K562 (cell line): ENCODE results near the gene LSM8. TPM values are rescaled to one million over a fixed set of nuclear protein-coding genes. Genes with fewer than 3 reads are reported as not detected.

ENCODE experiments used
- CEBPG ChIP-seq, 3 experiments: fragments of 200-800 bp in 1 of 3; sonication (Bioruptor generic) in 1 of 3; sonication (generic) in 1 of 3; formaldehyde crosslinking in 1 of 3; IDR thresholded peaks in 2 of 3; conservative IDR thresholded peaks in 1 of 3; 2 replicates each; pipeline versions ENCODE4 v1.6.1 to v1.8.0; 2016 to 2022; ENCODE audit warnings: missing compliant biosample characterization in 2 of 3, missing genetic modification characterization in 2 of 3, mild to moderate bottlenecking in 1 of 3, missing genetic modification reagents in 1 of 3
- CXXC5 ChIP-seq: fragments of 250-450 bp; sonication (Bioruptor Pico); IDR thresholded peaks from 2 replicates; pipeline ENCODE4 v1.8.0; 2022; ENCODE audit warnings: inconsistent platforms, mild to moderate bottlenecking, moderate library complexity
- HIVEP1 ChIP-seq: fragments of 250-450 bp; sonication (Bioruptor Pico); IDR thresholded peaks from 2 replicates; pipeline ENCODE4 v1.4.0; 2020; ENCODE audit warnings: mild to moderate bottlenecking
- SETDB1 ChIP-seq: IDR thresholded peaks from one replicate; pipeline ENCODE4 v1.6.1; 2012; ENCODE audit warnings: low read length, control low read depth, inconsistent platforms
- polyA plus RNA-seq, 8 experiments: library from polyadenylated mRNA; depleted of rRNA in 4 of 8; stranded (reverse) in 5 of 8; unstranded in 3 of 8; fragments of >200 nt; fragmentation: Nextera tagmentation in 2 of 8; fragmentation: Illumina TruSeq in 1 of 8; extraction: Ambion mirVana in 2 of 8; extraction: Trizol in 1 of 8; gene quantifications; 2 replicates each; pipeline versions ENCODE4 v1.2.1 to v1.2.3, GENCODE V29; 2011 to 2014; ENCODE audit warnings: inconsistent platforms in 1 of 8, missing spikeins in 1 of 8
- total RNA-seq, 7 experiments: library from RNA; depleted of rRNA in 6 of 7; stranded (reverse); fragments of >200 nt in 6 of 7; fragmentation: Illumina TruSeq in 2 of 7; extraction: Trizol in 2 of 7; gene quantifications; 2 replicates each; pipeline versions ENCODE4 v1.2.1 to v1.2.3, GENCODE V29; 2011 to 2021; ENCODE audit warnings: low replicate concordance in 1 of 7
- TF ChIP-seq, protein P1 (sequence below): fragments of 250-450 bp; sonication (Bioruptor Pico); IDR thresholded peaks from 2 replicates; pipeline ENCODE4 v1.5.0; 2021; ENCODE audit warnings: mild to moderate bottlenecking, borderline replicate concordance
- TF ChIP-seq, protein P2 (sequence below): sonication (generic); formaldehyde crosslinking; IDR thresholded peaks from 2 replicates; pipeline ENCODE4 v1.8.0; 2023; ENCODE audit warnings: mild to moderate bottlenecking, missing genetic modification reagents

The LSM8 gene
- total and polyA plus RNA-seq, 9 of the 15 experiments (the other 6 are each of a cell fraction or from before 2014, with no cell fraction given), result 81.5 to 340 (median 180) TPM

DNA sequence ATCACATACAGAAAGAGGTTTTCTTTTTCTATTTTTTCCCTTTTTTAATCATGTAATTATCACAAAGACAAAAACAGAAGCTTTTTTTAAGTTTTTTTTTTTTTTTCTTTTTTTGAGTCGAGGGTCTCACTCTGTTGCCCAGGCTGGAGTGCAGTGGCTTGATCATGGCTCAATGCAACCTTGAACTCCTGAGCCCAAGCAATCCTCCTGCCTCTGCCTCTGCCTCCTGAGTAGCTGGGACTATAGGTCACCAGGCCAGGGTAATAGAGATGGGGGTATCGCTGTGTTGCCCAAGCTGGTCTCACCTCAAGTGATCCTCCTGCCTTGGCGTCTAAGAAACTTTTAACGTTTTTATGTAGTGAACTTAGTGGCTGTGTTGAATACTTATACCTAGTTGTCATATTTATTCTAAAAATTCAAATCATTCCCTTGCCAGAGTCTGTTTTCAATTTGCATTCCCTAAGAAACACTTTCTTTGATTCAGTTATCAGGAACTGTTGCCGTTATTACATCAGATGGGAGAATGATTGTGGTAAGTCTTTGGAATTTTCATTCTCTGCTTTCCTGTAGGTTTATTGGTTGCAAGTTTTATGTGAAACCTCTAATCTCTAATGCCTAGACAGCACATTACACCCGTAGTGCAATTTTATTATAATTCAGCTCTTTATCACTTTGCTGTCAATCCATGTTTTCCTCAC is 1.3 kb downstream of the LSM8 start (continued):
- TF ChIP-seq, protein P1, sequence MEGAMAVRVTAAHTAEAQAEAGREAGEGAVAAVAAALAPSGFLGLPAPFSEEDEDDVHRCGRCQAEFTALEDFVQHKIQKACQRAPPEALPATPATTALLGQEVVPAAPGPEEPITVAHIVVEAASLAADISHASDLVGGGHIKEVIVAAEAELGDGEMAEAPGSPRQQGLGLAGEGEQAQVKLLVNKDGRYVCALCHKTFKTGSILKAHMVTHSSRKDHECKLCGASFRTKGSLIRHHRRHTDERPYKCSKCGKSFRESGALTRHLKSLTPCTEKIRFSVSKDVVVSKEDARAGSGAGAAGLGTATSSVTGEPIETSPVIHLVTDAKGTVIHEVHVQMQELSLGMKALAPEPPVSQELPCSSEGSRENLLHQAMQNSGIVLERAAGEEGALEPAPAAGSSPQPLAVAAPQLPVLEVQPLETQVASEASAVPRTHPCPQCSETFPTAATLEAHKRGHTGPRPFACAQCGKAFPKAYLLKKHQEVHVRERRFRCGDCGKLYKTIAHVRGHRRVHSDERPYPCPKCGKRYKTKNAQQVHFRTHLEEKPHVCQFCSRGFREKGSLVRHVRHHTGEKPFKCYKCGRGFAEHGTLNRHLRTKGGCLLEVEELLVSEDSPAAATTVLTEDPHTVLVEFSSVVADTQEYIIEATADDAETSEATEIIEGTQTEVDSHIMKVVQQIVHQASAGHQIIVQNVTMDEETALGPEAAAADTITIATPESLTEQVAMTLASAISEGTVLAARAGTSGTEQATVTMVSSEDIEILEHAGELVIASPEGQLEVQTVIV (CRISPR knock-in tag), result no peak
- TF ChIP-seq HIVEP1 (CRISPR knock-in tag) (no peak), CXXC5 (no peak), CEBPG (CRISPR knock-in tag; IDR thresholded peaks at IDR 0.05) (no peak), CEBPG (tag; conservative IDR thresholded peaks at IDR 0.05 in 1 of 2, IDR thresholded peaks at IDR 0.05 in 1 of 2) (peak; percentile 47 to 65), SETDB1 (no peak)
- TF ChIP-seq, protein P2, sequence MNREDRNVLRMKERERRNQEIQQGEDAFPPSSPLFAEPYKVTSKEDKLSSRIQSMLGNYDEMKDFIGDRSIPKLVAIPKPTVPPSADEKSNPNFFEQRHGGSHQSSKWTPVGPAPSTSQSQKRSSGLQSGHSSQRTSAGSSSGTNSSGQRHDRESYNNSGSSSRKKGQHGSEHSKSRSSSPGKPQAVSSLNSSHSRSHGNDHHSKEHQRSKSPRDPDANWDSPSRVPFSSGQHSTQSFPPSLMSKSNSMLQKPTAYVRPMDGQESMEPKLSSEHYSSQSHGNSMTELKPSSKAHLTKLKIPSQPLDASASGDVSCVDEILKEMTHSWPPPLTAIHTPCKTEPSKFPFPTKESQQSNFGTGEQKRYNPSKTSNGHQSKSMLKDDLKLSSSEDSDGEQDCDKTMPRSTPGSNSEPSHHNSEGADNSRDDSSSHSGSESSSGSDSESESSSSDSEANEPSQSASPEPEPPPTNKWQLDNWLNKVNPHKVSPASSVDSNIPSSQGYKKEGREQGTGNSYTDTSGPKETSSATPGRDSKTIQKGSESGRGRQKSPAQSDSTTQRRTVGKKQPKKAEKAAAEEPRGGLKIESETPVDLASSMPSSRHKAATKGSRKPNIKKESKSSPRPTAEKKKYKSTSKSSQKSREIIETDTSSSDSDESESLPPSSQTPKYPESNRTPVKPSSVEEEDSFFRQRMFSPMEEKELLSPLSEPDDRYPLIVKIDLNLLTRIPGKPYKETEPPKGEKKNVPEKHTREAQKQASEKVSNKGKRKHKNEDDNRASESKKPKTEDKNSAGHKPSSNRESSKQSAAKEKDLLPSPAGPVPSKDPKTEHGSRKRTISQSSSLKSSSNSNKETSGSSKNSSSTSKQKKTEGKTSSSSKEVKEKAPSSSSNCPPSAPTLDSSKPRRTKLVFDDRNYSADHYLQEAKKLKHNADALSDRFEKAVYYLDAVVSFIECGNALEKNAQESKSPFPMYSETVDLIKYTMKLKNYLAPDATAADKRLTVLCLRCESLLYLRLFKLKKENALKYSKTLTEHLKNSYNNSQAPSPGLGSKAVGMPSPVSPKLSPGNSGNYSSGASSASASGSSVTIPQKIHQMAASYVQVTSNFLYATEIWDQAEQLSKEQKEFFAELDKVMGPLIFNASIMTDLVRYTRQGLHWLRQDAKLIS, result 0 out of 2 replicates have a peak, but pooled peaks have one; percentile 30
